ENCODE measurements around the gene PCBD2.

PCBD2 gene

DNA sequence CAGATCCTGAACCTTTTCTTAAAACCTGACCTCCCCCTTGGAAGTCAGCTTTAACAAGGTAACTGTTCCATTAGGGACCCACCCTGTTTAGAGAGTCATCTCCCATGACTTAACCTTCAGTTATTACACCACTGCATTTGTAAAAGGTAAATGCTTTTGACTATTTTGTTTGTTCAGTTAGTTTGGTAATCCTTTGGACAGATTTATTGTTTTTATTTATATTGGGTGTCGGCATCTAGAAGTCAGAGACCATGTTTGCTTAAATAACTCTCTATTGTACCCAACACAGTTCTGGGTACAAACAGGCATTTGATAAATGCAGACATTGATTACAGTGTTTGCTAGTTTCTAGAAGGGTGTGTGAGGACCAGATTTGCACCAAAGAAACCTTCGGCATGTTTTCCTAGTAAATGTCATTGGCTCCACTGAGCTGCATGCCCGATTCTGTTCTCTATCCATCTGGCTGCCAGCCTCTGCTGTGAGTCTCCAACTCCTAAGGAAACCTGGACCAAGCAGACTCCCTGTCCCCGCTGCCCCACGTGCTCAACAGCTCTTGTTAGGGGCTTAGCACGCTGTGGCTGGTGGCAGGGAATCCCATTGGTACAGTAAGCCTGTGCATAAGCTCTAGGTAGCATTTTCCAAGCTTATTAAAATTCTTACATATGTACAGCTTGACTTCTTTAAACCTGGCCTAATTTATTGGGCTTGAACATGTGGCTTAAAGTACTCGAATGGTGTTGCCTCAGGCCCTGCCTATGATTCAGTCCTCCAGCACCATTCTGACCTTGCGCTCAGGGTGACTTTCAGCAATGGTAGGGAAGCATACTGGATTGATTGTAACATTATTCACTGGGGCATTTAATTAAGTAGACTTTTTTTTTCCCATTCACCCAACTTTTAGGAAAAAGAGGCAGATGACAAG is 6.6 kb downstream of the PCBD2 start:
- peaks cover 7% of the 10 kb centered on the region for H3K36me3 ChIP-seq (replicated peaks)
- TF ChIP-seq, protein P1, sequence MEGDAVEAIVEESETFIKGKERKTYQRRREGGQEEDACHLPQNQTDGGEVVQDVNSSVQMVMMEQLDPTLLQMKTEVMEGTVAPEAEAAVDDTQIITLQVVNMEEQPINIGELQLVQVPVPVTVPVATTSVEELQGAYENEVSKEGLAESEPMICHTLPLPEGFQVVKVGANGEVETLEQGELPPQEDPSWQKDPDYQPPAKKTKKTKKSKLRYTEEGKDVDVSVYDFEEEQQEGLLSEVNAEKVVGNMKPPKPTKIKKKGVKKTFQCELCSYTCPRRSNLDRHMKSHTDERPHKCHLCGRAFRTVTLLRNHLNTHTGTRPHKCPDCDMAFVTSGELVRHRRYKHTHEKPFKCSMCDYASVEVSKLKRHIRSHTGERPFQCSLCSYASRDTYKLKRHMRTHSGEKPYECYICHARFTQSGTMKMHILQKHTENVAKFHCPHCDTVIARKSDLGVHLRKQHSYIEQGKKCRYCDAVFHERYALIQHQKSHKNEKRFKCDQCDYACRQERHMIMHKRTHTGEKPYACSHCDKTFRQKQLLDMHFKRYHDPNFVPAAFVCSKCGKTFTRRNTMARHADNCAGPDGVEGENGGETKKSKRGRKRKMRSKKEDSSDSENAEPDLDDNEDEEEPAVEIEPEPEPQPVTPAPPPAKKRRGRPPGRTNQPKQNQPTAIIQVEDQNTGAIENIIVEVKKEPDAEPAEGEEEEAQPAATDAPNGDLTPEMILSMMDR (IDR thresholded peaks at IDR 0.05; ENCODE audit: low read depth, low read length, missing control alignments) = no peak
- no peaks in the 10 kb centered on the region for H3K27me3 ChIP-seq (replicated peaks)
- no peak overlapping the region for H3K4me3 ChIP-seq (ENCODE audit: low read depth, low read length)
- H3K27ac ChIP-seq = no peak overlapping the region
- in situ Hi-C loops (cut with HindIII; ENCODE audit: low pct_ligation_motif_present, low sequenced_read_pairs) = no loop called here
- no peak for DNase-seq

DNA sequence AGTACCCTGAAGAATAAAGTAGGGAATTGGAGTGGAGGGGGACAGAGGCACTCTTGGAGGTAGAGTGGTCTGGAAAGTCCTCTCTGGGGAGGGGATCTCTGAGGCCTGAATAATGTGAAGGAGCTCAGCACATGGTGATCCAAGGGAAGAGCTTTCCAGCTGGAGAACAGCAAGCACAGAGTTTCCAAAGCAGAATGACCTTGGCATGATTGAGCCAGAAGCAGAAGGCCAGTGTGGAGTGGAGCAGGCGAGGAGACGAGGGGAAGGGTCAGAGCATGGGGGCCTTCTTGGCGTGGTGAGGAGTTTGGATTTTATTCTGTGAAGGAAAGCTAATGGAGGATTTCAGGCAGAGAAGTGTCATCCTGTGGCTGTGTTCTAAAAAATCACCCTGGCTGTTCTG is 8.3 kb downstream of the PCBD2 start:
- DNase-seq = no peak
- TF ChIP-seq, protein P1 (IDR thresholded peaks at IDR 0.05; ENCODE audit: low read depth, low read length, missing control alignments) = no peak
- Histone ChIP-seq H3K27ac (no peak overlapping the region), H3K27me3 (replicated peaks) (no peaks in the 10 kb centered on the region), H3K36me3 (replicated peaks) (peaks cover 7% of the 10 kb centered on the region), H3K4me3 (ENCODE audit: low read depth, low read length) (no peak overlapping the region)
- in situ Hi-C loops (cut with HindIII; ENCODE audit: low pct_ligation_motif_present, low sequenced_read_pairs) = no loop called here

DNA sequence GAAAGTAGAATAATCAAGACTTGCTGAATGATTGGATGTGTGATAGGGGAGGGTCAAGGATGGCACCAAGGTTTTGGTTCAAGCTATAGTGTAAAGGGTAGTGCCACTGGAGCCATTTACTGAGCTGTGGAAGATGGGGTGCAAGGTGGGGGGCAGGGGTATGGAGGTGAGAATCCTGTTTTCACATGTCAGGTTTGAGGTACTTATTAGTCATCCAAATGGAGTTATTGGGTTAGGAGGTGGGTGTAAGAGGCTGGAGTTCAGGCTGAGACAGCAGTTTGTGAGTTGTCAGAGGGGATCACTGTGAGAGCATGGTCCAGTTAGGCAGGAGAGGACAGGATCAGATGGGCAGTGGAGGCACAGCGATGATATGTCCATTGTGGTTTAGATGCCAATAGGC is 8.9 kb downstream of the PCBD2 start:
- Histone ChIP-seq H3K27ac (no peak overlapping the region), H3K27me3 (replicated peaks) (no peaks in the 10 kb centered on the region), H3K36me3 (replicated peaks) (peaks cover 7% of the 10 kb centered on the region), H3K4me3 (ENCODE audit: low read depth, low read length) (no peak overlapping the region)
- in situ Hi-C loops (cut with HindIII; ENCODE audit: low pct_ligation_motif_present, low sequenced_read_pairs) = no loop called here
- TF ChIP-seq, protein P1 (IDR thresholded peaks at IDR 0.05; ENCODE audit: low read depth, low read length, missing control alignments) = no peak
- DNase-seq = no peak

DNA sequence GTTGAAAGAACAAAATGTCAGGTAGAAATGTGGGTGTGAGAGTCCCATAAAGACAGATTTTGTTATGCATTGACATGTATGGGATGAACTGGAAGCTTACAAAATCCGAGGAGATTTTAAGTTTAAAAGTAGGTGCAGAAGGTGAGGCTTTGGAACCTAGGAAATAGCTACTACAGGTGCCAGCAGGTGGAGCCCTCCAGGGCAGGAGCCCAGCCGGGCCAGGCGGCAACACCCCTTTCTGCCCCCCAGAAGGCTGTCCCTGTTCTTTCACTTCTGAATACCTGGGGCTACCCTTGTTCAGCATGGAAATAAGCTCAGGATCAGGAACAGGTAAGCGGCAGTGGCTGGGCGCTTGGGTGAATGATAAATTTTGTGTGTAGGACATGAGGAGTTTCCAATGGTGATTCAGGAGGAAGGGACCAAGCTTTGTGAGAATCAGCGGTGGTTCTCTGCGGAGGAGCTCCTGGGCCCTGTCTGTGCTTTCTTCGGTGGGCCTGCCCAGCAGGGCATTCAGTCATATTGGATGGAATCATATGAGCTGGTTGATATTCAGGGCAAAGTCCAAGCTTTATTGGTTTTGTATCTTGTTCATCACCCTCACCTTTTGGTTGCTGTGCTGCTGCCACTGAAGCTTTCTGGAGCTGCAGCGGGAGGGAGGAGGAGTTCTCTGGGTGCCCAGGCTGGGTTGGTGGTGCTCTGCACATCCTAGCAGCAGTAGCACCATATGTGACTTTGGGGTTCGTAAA is 12.3 kb downstream of the PCBD2 start:
- Histone ChIP-seq H3K4me3 (ENCODE audit: low read depth, low read length) (no peak overlapping the region), H3K27ac (no peak overlapping the region), H3K27me3 (replicated peaks) (no peaks in the 10 kb centered on the region), H3K36me3 (replicated peaks) (peaks cover 9% of the 10 kb centered on the region)
- TF ChIP-seq, protein P1 (IDR thresholded peaks at IDR 0.05; ENCODE audit: low read depth, low read length, missing control alignments) = peak; percentile 44
- DNase-seq = no peak
- in situ Hi-C loops (cut with HindIII; ENCODE audit: low pct_ligation_motif_present, low sequenced_read_pairs) = no loop called here

DNA sequence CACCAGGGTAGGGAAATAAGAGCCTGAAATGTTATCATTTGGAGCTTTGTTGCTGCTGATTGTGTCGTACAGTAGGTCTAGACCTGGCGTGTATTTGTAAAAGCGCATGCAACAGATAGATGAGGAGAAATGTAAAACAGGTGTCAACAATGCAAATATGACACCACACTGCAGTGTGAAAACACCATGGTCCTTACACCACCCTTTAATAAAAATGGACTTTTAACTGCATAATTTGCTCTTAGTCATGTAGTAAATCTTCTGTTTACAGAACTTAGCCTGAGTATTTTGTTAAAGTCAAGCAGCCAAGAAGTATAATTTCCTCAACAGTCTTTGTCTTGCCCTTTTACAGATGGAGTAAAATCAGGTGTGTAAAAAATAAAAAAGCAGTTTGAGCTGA is 13.9 kb downstream of the PCBD2 start:
- Histone ChIP-seq H3K27me3 (replicated peaks) (no peaks in the 10 kb centered on the region), H3K27ac (no peak overlapping the region), H3K4me3 (ENCODE audit: low read depth, low read length) (no peak overlapping the region), H3K36me3 (replicated peaks) (peaks cover 11% of the 10 kb centered on the region)
- in situ Hi-C loops (cut with HindIII; ENCODE audit: low pct_ligation_motif_present, low sequenced_read_pairs) = no loop called here
- TF ChIP-seq, protein P1 (IDR thresholded peaks at IDR 0.05; ENCODE audit: low read depth, low read length, missing control alignments) = no peak
- no peak for DNase-seq

Measured in brain microvascular endothelial cell (primary cell).